OCI-LY7 (cell line): ENCODE data around the gene PHLDB1. TPM values are rescaled to one million over a fixed set of nuclear protein-coding genes. Genes with fewer than 3 reads are reported as not detected.

ENCODE experiments used
- BruUV-seq: library from RNA; stranded (reverse); fragments of 400-500 nt; replicated peaks from 2 replicates; lab custom pipeline; 2021; lab: Mats Ljungman, UMichigan
- CTCF ChIA-PET: fragments of 300-600 bp; sonication (Branson Sonifier 250); formaldehyde crosslinking; loops from one replicate; lab custom pipeline; 2022; ENCODE audit warnings: antibody characterized with exemption; ENCODE audit not compliant: unreplicated experiment; lab: Charles Lee
- POLR2A ChIA-PET: fragments of 300-600 bp; sonication (Branson Sonifier 250); formaldehyde crosslinking; loops from one replicate; lab custom pipeline; 2022; ENCODE audit warnings: antibody characterized with exemption; lab: Charles Lee
- DNase-seq: peaks from one replicate; pipeline ENCODE4 v3.0.0-alpha.2; 2015; ENCODE audit warnings: low spot score
- H2AFZ ChIP-seq: fragments of 200-600 bp; sonication (generic), shearing (Covaris generic); 2 replicates; pipeline ENCODE4 v1.6.1; 2014; ENCODE audit warnings: mild to moderate bottlenecking, antibody characterized with exemption, low read length, moderate library complexity
- H3K27ac ChIP-seq: fragments of 200-600 bp; sonication (generic); 2 replicates; pipeline ENCODE4 v1.5.1; 2014; ENCODE audit warnings: mixed run types, low read depth, mild to moderate bottlenecking, moderate library complexity, low read length, inconsistent platforms; ENCODE audit not compliant: poor library complexity, severe bottlenecking
- H3K36me3 ChIP-seq: fragments of 200-600 bp; sonication (generic); 2 replicates; pipeline ENCODE4 v1.6.1; 2014; ENCODE audit warnings: mild to moderate bottlenecking, antibody characterized with exemption, low read length, moderate library complexity, mixed read lengths; ENCODE audit not compliant: insufficient read depth
- H3K4me1 ChIP-seq: fragments of 200-600 bp; sonication (generic); 2 replicates; pipeline ENCODE4 v1.5.1; 2014; ENCODE audit warnings: mild to moderate bottlenecking, low read length; ENCODE audit not compliant: insufficient read depth, poor library complexity, severe bottlenecking
- H3K4me2 ChIP-seq: fragments of 200-600 bp; sonication (generic); 2 replicates; pipeline ENCODE4 v1.6.1; 2014; ENCODE audit warnings: mild to moderate bottlenecking, low read length
- H3K4me3 ChIP-seq: fragments of 200-600 bp; sonication (generic); 2 replicates; pipeline ENCODE4 v1.5.1; 2014; ENCODE audit warnings: mild to moderate bottlenecking, low read depth, low read length; ENCODE audit not compliant: poor library complexity, severe bottlenecking
- H3K79me2 ChIP-seq: fragments of 200-600 bp; sonication (generic); 2 replicates; pipeline ENCODE4 v1.6.1; 2016; ENCODE audit warnings: low read depth, mild to moderate bottlenecking, low read length, moderate library complexity, mixed read lengths; ENCODE audit not compliant: insufficient read depth
- H3K9me2 ChIP-seq: fragments of 200-600 bp; sonication (generic); 2 replicates; pipeline ENCODE4 v1.6.1; 2016; ENCODE audit warnings: mild to moderate bottlenecking, low read length, mixed read lengths; ENCODE audit not compliant: insufficient read depth
- H3K9me3 ChIP-seq: fragments of 200-600 bp; sonication (generic); 2 replicates; pipeline ENCODE4 v1.6.1; 2014; ENCODE audit warnings: mild to moderate bottlenecking, mixed run types, low read length, mixed read lengths
- H4K20me1 ChIP-seq: fragments of 200-600 bp; sonication (generic); 2 replicates; pipeline ENCODE4 v1.6.1; 2014; ENCODE audit warnings: mild to moderate bottlenecking, antibody characterized with exemption, low read length, moderate library complexity, mixed read lengths; ENCODE audit not compliant: insufficient read depth
- CTCF ChIP-seq: fragments of 200-600 bp; sonication (generic); conservative IDR thresholded peaks from 2 replicates; pipeline ENCODE4 v1.5.1; 2014; ENCODE audit warnings: mild to moderate bottlenecking, antibody characterized with exemption, low read length, moderate library complexity, mixed read lengths
- EZH2phosphoT487 ChIP-seq: fragments of 200-600 bp; sonication (generic); IDR thresholded peaks from 2 replicates; pipeline ENCODE4 v1.6.1; 2018; ENCODE audit warnings: low read depth, borderline replicate concordance, mild to moderate bottlenecking, mixed run types, antibody characterized with exemption, low read length, moderate library complexity, mixed read lengths
- intact Hi-C: fragments of 100-400 bp; cut with micrococcal nuclease; formaldehyde crosslinking; loops from one replicate; pipeline ENCODE4 v1.10.0; 2022; ENCODE audit not compliant: unreplicated experiment
- total RNA-seq, 2 experiments: library from RNA; depleted of rRNA in 1 of 2; stranded (reverse); fragments of >200 nt in 1 of 2; shearing (Covaris generic) in 1 of 2; gene quantifications; 2 replicates each; pipeline ENCODE4 v1.2.3, GENCODE V29; 2014 to 2022

The PHLDB1 gene
- total RNA-seq, 2 experiments from 2014 or later: 0.19 TPM; not detected in 1

DNA sequence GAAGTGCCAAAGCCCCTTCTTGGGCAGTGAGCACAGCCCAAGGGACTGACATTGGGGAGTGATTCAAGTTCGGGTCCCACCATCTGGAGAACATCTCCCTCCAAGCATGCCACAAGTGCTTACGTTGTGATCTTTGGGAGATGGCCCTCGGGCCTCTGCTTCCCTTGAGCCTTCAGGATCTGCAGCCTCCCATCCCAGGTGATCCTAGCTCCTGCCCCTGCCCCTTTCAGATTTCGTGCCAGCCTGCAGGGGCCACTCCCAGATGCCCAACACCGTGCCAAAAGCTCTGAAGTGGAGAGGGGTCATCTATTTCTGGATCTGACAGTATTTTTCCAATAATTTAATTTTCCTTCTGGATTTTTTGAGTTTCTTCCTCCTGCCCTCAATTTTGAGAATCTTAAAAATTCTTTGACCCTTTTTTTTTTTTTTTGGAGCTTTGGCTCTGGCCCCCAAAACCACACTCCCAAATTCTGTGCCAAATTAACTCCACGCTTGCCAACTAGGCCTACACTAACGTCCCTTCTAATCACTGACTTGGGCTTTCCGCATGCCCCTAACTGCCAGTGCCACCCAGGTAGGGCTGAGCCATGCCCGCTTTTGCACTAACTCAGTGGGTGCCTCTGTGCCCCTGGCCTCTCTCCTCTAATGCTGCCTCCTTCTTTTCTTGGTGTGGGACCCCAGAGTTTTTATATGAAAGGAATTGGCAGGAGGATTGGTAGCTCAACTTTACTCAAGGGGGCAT lies 25.3 kb downstream of the PHLDB1 start:
- no peaks in the 10 kb centered on the region for H3K36me3 ChIP-seq
- H3K4me1 ChIP-seq: no peaks in the 10 kb centered on the region
- H3K9me3 ChIP-seq: no peaks in the 10 kb centered on the region
- H3K4me2 ChIP-seq: no peak overlapping the region
- no peak overlapping the region for H2AFZ ChIP-seq
- ChIA-PET POLR2A (no interaction called here), CTCF (no interaction called here)
- no peak overlapping the region for H3K27ac ChIP-seq
- no peak overlapping the region for H3K4me3 ChIP-seq
- no peaks in the 10 kb centered on the region for H4K20me1 ChIP-seq
- H3K9me2 ChIP-seq: no peaks in the 10 kb centered on the region
- no peaks in the 10 kb centered on the region for H3K79me2 ChIP-seq
- no TSS peak for BruUV-seq
- intact Hi-C loops: no loop called here
- TF ChIP-seq CTCF (no peak), EZH2phosphoT487 (no peak)
- DNase-seq: no peak

DNA sequence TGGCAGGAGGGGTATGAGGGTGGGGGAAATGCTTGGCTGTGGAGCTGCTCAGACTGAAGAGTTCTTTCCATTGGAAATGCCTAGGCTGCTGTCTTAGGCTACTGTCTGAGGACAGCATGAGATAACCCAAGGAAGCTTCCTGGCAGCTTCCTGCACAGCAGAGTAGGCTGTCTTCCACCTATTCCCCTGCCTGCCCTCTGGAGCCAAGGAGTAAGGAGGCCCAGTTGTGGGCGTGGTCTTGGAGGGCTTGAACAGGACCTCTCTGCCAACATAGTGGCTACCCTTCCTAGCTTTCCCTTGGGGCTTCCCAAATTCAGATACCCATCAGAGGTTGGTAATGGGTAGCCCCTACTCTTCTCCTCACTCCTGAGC lies 25.9 kb downstream of the PHLDB1 start:
- ChIA-PET POLR2A (no interaction called here), CTCF (no interaction called here)
- Histone ChIP-seq H2AFZ (no peak overlapping the region), H4K20me1 (no peaks in the 10 kb centered on the region), H3K36me3 (no peaks in the 10 kb centered on the region), H3K27ac (no peak overlapping the region), H3K4me2 (no peak overlapping the region), H3K79me2 (no peaks in the 10 kb centered on the region), H3K9me3 (no peaks in the 10 kb centered on the region), H3K4me1 (no peaks in the 10 kb centered on the region), H3K4me3 (no peak overlapping the region), H3K9me2 (no peaks in the 10 kb centered on the region)
- no TSS peak for BruUV-seq
- TF ChIP-seq CTCF (no peak), EZH2phosphoT487 (no peak)
- intact Hi-C loops: no loop called here
- DNase-seq: no peak

DNA sequence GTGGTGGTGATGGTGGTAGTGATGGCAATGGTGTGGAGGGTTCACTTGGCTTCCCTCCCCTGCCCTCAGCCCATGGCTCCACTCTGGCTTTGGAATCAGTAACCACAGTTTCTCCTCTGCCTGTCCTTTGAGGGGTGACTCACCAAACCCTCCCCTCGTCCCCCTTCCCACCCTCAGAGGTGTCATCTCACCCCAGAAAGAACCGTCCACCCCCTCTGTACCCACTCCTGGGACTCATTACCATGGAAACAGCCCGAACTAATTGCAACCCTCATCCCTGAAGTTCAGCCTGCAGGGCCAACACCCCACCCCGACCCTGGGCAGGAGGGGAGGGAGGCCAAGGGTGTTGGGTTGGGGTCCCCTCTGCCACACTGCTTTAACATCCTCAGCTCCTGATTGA lies 26.6 kb downstream of the PHLDB1 start:
- no peaks in the 10 kb centered on the region for H3K4me1 ChIP-seq
- H3K4me2 ChIP-seq: no peak overlapping the region
- H2AFZ ChIP-seq: no peak overlapping the region
- no peaks in the 10 kb centered on the region for H4K20me1 ChIP-seq
- no peak overlapping the region for H3K27ac ChIP-seq
- no peaks in the 10 kb centered on the region for H3K9me3 ChIP-seq
- BruUV-seq: no TSS peak
- no peak for TF ChIP-seq EZH2phosphoT487
- no peak for TF ChIP-seq CTCF
- DNase-seq: no peak
- no peaks in the 10 kb centered on the region for H3K36me3 ChIP-seq
- no peak overlapping the region for H3K4me3 ChIP-seq
- H3K9me2 ChIP-seq: no peaks in the 10 kb centered on the region
- no peaks in the 10 kb centered on the region for H3K79me2 ChIP-seq
- ChIA-PET POLR2A (interaction anchor here (1.0 kb wide), 1 partner anchor 13 kb away, joined by 3 read pairs; no protein-coding TSS in a partner anchor), CTCF (no interaction called here)
- intact Hi-C loops: no loop called here
